ENCODE measurements around the gene IMMP2L.

GRCh38 chr7:110766864-110767263, 795.4 kb downstream of the IMMP2L start:
- TF ChIP-seq BHLHE40 (IDR thresholded peaks at IDR 0.05; ENCODE audit: low read depth, low read length) (no peak), POLR2A (IDR thresholded peaks at IDR 0.05; ENCODE audit: low read depth, low read length) (no peak), CTCF (conservative IDR thresholded peaks at IDR 0.05; ENCODE audit: low read depth, low read length) (no peak), RCOR1 (IDR thresholded peaks at IDR 0.05; ENCODE audit: insufficient replicate concordance, low read length) (no peak), FOS (IDR thresholded peaks at IDR 0.05; ENCODE audit: low read depth, low read length) (no peak)
